Gastroesophageal sphincter (tissue), 3 donors: Measurements from ENCODE around the gene GPR183.
"Not testable (repeated sequence)": the region's sequence is repeated elsewhere in the genome, so short reads cannot be mapped to it uniquely, and the experiment has no call there.

Experiments used
- EP300 ChIP-seq: sonication (generic); formaldehyde crosslinking; IDR thresholded peaks from one replicate; pipeline ENCODE4 v1.6.1; 2017; ENCODE audit warnings: antibody characterized with exemption, mild to moderate bottlenecking
- POLR2AphosphoS5 ChIP-seq: sonication (generic); formaldehyde crosslinking; IDR thresholded peaks from one replicate; pipeline ENCODE4 v1.6.1; 2017; ENCODE audit warnings: antibody characterized with exemption
- TF ChIP-seq, protein P1 (sequence below), 4 experiments: fragments of 200-600 bp in 2 of 4; fragments of 450-650 bp in 2 of 4; sonication (generic) in 1 of 4; IDR thresholded peaks; one replicate each; pipeline ENCODE4 v1.5.1; 2017 to 2019; ENCODE audit warnings: antibody characterized with exemption in 4 of 4, mild to moderate bottlenecking in 2 of 4, moderate library complexity in 2 of 4

DNA sequence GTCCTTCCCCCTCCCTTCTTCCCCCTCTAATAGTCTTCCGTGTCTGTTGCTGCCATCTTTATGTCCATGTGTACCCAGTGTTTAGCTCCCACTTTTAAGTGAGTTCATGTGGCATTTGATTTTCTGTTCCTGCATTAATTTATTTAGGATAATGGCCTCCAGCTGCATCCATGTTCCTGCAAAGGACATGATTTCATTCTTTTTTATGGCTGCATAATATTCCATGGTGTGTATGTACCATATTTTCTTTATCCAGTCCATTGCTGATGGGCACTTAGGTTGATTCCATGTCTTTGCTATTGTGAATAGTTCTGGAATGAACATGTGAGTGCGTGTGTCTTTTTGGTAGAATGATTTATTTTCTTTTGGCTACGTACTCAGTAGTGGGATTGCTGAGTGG is 58.0 kb downstream of the GPR183 start:
- not testable (repeated sequence) for TF ChIP-seq POLR2AphosphoS5, EP300
- TF ChIP-seq, protein P1, sequence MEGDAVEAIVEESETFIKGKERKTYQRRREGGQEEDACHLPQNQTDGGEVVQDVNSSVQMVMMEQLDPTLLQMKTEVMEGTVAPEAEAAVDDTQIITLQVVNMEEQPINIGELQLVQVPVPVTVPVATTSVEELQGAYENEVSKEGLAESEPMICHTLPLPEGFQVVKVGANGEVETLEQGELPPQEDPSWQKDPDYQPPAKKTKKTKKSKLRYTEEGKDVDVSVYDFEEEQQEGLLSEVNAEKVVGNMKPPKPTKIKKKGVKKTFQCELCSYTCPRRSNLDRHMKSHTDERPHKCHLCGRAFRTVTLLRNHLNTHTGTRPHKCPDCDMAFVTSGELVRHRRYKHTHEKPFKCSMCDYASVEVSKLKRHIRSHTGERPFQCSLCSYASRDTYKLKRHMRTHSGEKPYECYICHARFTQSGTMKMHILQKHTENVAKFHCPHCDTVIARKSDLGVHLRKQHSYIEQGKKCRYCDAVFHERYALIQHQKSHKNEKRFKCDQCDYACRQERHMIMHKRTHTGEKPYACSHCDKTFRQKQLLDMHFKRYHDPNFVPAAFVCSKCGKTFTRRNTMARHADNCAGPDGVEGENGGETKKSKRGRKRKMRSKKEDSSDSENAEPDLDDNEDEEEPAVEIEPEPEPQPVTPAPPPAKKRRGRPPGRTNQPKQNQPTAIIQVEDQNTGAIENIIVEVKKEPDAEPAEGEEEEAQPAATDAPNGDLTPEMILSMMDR (IDR thresholded peaks at IDR 0.05): not testable (repeated sequence)
